ENCODE measurements around the gene RELT.

- no peak for TF ChIP-seq E2F5 (CRISPR knock-in tag; conservative IDR thresholded peaks at IDR 0.05)
- no peak for TF ChIP-seq ZNF446 (CRISPR knock-in tag; IDR thresholded peaks at IDR 0.05)
- TF ChIP-seq SRSF1 (optimal IDR thresholded peaks at IDR 0.05; ENCODE audit: low read depth, low read length): no peak
- no peak for TF ChIP-seq ZBTB4 (CRISPR knock-in tag; IDR thresholded peaks at IDR 0.05; ENCODE audit: borderline replicate concordance)
- TF ChIP-seq YY1 (IDR thresholded peaks at IDR 0.05; ENCODE audit: insufficient read depth, insufficient replicate concordance, low read depth, low read length): no peak
Observed at GRCh38 chr11:73393011-73393380, 16.8 kb downstream of the RELT start.
